Astrocyte (in vitro differentiated cells and primary cell): Measurements from ENCODE around the gene LRRK1.

Experiments used
- CTCF ChIP-seq: IDR thresholded peaks from 2 replicates; pipeline ENCODE4 v1.5.1; 2011; ENCODE audit warnings: low read depth, mild to moderate bottlenecking, inconsistent platforms, low read length, moderate library complexity; ENCODE audit not compliant: insufficient read depth
- EZH2 ChIP-seq: IDR thresholded peaks from 2 replicates; pipeline ENCODE4 v1.6.1; 2012; ENCODE audit warnings: mild to moderate bottlenecking, low read length, inconsistent platforms; ENCODE audit not compliant: insufficient read depth

GRCh38 chr15:101049282-101049681, 130.1 kb downstream of the LRRK1 start:
- no peak for TF ChIP-seq CTCF
- TF ChIP-seq EZH2 = no peak
